ENCODE measurements around the gene SHB. TPM values are rescaled to one million over a fixed set of nuclear protein-coding genes. Genes with fewer than 3 reads are reported as not detected.

Gene SHB
- total RNA-seq, 1 experiment from 2014 or later = 12.2 TPM

DNA sequence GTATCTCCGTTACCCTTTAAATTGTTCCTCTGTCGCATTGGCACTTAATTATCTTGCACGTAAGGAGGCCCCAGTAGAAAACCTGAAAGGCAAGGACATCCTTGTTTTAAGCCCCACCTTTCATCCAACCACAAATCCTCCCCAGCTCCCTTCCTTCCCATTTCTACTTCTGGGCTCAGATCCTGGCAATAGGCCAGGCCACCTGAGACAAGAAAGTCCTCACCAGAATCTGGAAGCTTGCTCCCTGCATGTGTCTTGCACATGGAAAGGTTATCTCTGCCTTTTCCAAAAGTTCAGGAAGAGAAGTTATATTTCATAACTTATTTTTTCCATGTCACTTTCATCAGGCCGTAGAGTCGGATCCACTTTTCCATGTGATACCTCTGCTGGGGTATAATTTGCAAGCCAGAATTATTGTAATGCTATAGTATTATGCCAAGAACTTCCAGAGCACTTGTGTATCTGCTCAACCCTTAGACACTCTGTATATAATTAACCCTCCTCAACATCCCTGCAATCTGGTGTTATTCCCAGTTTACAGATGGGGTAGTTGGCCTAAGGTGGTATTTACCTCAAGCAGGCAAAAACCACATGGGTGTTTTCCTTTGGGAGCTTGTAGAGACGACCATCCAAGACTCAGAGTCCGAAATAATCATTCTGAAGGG, 2.6 kb upstream of the SHB start:
- DNase-seq (ENCODE audit: low spot score) (no peak), ATAC-seq (no peak)
- peaks cover 27% of the 10 kb centered on the region for H3K27me3 Mint-ChIP-seq (ENCODE audit: low read depth)
- H3K27ac Mint-ChIP-seq = no peak overlapping the region
- ChIA-PET CTCF (interaction anchor here (0.9 to 1.8 kb wide), 3 partner anchors 16 to 158 kb away, joined by 3 to 6 read pairs (median 4); no protein-coding TSS in a partner anchor), POLR2A (interaction anchor here (0.8 kb wide), 1 partner anchor 55 kb away, joined by 3 read pairs; no protein-coding TSS in a partner anchor)
- H3K4me3 Mint-ChIP-seq = no peak overlapping the region
- peaks cover 19% of the 10 kb centered on the region for H3K4me1 Mint-ChIP-seq
- H3K36me3 Mint-ChIP-seq = no peaks in the 10 kb centered on the region
- TF ChIP-seq, protein P1, sequence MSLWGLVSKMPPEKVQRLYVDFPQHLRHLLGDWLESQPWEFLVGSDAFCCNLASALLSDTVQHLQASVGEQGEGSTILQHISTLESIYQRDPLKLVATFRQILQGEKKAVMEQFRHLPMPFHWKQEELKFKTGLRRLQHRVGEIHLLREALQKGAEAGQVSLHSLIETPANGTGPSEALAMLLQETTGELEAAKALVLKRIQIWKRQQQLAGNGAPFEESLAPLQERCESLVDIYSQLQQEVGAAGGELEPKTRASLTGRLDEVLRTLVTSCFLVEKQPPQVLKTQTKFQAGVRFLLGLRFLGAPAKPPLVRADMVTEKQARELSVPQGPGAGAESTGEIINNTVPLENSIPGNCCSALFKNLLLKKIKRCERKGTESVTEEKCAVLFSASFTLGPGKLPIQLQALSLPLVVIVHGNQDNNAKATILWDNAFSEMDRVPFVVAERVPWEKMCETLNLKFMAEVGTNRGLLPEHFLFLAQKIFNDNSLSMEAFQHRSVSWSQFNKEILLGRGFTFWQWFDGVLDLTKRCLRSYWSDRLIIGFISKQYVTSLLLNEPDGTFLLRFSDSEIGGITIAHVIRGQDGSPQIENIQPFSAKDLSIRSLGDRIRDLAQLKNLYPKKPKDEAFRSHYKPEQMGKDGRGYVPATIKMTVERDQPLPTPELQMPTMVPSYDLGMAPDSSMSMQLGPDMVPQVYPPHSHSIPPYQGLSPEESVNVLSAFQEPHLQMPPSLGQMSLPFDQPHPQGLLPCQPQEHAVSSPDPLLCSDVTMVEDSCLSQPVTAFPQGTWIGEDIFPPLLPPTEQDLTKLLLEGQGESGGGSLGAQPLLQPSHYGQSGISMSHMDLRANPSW (CRISPR knock-in tag; conservative IDR thresholded peaks at IDR 0.05; ENCODE audit: low read depth) = no peak
- TF ChIP-seq, protein P2, sequence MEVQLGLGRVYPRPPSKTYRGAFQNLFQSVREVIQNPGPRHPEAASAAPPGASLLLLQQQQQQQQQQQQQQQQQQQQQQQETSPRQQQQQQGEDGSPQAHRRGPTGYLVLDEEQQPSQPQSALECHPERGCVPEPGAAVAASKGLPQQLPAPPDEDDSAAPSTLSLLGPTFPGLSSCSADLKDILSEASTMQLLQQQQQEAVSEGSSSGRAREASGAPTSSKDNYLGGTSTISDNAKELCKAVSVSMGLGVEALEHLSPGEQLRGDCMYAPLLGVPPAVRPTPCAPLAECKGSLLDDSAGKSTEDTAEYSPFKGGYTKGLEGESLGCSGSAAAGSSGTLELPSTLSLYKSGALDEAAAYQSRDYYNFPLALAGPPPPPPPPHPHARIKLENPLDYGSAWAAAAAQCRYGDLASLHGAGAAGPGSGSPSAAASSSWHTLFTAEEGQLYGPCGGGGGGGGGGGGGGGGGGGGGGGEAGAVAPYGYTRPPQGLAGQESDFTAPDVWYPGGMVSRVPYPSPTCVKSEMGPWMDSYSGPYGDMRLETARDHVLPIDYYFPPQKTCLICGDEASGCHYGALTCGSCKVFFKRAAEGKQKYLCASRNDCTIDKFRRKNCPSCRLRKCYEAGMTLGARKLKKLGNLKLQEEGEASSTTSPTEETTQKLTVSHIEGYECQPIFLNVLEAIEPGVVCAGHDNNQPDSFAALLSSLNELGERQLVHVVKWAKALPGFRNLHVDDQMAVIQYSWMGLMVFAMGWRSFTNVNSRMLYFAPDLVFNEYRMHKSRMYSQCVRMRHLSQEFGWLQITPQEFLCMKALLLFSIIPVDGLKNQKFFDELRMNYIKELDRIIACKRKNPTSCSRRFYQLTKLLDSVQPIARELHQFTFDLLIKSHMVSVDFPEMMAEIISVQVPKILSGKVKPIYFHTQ (CRISPR knock-in tag; IDR thresholded peaks at IDR 0.05) = no peak
- TF ChIP-seq CREB1 (CRISPR knock-in tag; IDR thresholded peaks at IDR 0.05) (no peak), JUN (CRISPR knock-in tag; IDR thresholded peaks at IDR 0.05) (no peak), ZNF671 (CRISPR knock-in tag; IDR thresholded peaks at IDR 0.05) (no peak), KAT7 (CRISPR knock-in tag; IDR thresholded peaks at IDR 0.05; ENCODE audit: borderline replicate concordance) (no peak), PRRX2 (CRISPR knock-in tag; IDR thresholded peaks at IDR 0.05) (no peak), RELA (CRISPR knock-in tag; IDR thresholded peaks at IDR 0.05; ENCODE audit: borderline replicate concordance) (no peak), NR3C1 (CRISPR knock-in tag; conservative IDR thresholded peaks at IDR 0.05; ENCODE audit: low read depth) (no peak), ZBTB21 (CRISPR knock-in tag; IDR thresholded peaks at IDR 0.05; ENCODE audit: borderline replicate concordance) (no peak), CREM (CRISPR knock-in tag; IDR thresholded peaks at IDR 0.05) (no peak), SMAD4 (CRISPR knock-in tag; IDR thresholded peaks at IDR 0.05) (no peak), ZNF416 (CRISPR knock-in tag; IDR thresholded peaks at IDR 0.05) (no peak)
- TF ChIP-seq, protein P3, sequence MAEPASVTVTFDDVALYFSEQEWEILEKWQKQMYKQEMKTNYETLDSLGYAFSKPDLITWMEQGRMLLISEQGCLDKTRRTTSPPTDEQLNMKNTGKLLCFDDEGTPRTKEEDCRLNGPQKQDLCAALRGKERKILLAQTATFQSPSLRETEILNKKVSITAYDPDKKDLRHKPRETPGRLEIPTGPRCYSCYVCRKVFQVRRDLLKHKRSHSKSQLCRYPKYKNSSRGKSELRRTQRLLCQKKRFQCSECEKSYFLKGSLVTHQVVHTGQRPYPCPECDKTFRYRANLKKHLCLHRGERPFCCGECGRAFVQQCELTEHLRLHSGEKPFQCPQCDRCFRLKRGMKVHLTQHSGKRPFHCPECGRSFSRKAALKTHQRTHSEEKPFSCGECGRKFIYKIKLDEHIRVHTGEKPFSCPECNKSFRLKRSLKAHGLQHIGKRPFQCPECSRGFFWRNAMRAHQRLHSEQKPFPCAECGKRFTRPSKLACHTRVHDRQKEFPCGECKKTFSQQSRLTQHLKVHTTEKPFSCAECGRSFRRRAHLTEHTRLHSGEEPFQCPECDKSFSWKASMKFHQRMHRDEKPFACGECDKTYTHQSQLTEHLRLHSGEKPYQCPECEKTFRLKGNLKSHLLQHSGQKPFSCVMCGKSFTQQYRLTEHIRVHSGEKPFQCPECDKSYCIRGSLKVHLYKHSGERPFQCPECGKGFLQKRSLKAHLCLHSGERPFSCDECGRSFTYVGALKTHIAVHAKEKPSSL (CRISPR knock-in tag; conservative IDR thresholded peaks at IDR 0.05) = no peak
- TF ChIP-seq, protein P4, sequence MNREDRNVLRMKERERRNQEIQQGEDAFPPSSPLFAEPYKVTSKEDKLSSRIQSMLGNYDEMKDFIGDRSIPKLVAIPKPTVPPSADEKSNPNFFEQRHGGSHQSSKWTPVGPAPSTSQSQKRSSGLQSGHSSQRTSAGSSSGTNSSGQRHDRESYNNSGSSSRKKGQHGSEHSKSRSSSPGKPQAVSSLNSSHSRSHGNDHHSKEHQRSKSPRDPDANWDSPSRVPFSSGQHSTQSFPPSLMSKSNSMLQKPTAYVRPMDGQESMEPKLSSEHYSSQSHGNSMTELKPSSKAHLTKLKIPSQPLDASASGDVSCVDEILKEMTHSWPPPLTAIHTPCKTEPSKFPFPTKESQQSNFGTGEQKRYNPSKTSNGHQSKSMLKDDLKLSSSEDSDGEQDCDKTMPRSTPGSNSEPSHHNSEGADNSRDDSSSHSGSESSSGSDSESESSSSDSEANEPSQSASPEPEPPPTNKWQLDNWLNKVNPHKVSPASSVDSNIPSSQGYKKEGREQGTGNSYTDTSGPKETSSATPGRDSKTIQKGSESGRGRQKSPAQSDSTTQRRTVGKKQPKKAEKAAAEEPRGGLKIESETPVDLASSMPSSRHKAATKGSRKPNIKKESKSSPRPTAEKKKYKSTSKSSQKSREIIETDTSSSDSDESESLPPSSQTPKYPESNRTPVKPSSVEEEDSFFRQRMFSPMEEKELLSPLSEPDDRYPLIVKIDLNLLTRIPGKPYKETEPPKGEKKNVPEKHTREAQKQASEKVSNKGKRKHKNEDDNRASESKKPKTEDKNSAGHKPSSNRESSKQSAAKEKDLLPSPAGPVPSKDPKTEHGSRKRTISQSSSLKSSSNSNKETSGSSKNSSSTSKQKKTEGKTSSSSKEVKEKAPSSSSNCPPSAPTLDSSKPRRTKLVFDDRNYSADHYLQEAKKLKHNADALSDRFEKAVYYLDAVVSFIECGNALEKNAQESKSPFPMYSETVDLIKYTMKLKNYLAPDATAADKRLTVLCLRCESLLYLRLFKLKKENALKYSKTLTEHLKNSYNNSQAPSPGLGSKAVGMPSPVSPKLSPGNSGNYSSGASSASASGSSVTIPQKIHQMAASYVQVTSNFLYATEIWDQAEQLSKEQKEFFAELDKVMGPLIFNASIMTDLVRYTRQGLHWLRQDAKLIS (CRISPR knock-in tag; IDR thresholded peaks at IDR 0.05; ENCODE audit: borderline replicate concordance) = no peak
- TF ChIP-seq, protein P5, sequence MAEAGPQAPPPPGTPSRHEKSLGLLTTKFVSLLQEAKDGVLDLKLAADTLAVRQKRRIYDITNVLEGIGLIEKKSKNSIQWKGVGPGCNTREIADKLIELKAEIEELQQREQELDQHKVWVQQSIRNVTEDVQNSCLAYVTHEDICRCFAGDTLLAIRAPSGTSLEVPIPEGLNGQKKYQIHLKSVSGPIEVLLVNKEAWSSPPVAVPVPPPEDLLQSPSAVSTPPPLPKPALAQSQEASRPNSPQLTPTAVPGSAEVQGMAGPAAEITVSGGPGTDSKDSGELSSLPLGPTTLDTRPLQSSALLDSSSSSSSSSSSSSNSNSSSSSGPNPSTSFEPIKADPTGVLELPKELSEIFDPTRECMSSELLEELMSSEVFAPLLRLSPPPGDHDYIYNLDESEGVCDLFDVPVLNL (CRISPR knock-in tag; IDR thresholded peaks at IDR 0.05; ENCODE audit: borderline replicate concordance, low read depth) = no peak
- H3K9me3 Mint-ChIP-seq = peaks cover 7% of the 10 kb centered on the region

All from WTC11 (cell line).